HG02588 (cell line): ENCODE results near the gene ECT2L.
"Not testable (repeated sequence)": the region's sequence is repeated elsewhere in the genome, so short reads cannot be mapped to it uniquely, and the experiment has no call there.

Experiments
- ATAC-seq: cut with Tn5 transposase; IDR thresholded peaks from one replicate; pipeline ENCODE4 v1.9.1; 2021; ENCODE audit warnings: mild to moderate bottlenecking, moderate library complexity; ENCODE audit not compliant: unreplicated experiment

ECT2L gene

GRCh38 chr6:138923561-138923960 is 127.7 kb downstream of the ECT2L start:
- no peak for ATAC-seq

GRCh38 chr6:138925806-138926205 is 129.9 kb downstream of the ECT2L start:
- no peak for ATAC-seq

- no peak for ATAC-seq
Measured at GRCh38 chr6:138926579-138926978, 130.7 kb downstream of the ECT2L start.

- no peak for ATAC-seq
Measured at GRCh38 chr6:138931660-138932059, 135.8 kb downstream of the ECT2L start.

GRCh38 chr6:138936873-138937272 is 141.0 kb downstream of the ECT2L start:
- ATAC-seq, result not testable (repeated sequence)

- no peak for ATAC-seq
Measured at GRCh38 chr6:138943089-138943625, 147.3 kb downstream of the ECT2L start.

GRCh38 chr6:138944412-138944811 is 148.5 kb downstream of the ECT2L start:
- peak; percentile 79 for ATAC-seq

GRCh38 chr6:138945354-138945753 is 149.5 kb downstream of the ECT2L start:
- ATAC-seq, result no peak

- no peak for ATAC-seq
Measured at GRCh38 chr6:138948004-138948403, 152.1 kb downstream of the ECT2L start.

GRCh38 chr6:138948546-138949179 is 152.8 kb downstream of the ECT2L start:
- no peak for ATAC-seq

GRCh38 chr6:138953451-138953850 is 157.6 kb downstream of the ECT2L start:
- ATAC-seq, result no peak
